Skeletal muscle satellite cell (primary cell): Measurements from ENCODE around the gene SORBS2.

Experiments used
- H3K27me3 ChIP-seq: 2 replicates; pipeline ENCODE4 v1.7.0; 2013; ENCODE audit warnings: low read length; ENCODE audit not compliant: control insufficient read depth, insufficient read depth
- H3K36me3 ChIP-seq: 2 replicates; pipeline ENCODE4 v1.7.0; 2013; ENCODE audit warnings: mild to moderate bottlenecking, control low read depth, low read length; ENCODE audit not compliant: insufficient read depth
- H3K4me1 ChIP-seq: 2 replicates; pipeline ENCODE4 v1.7.0; 2013; ENCODE audit warnings: low read length; ENCODE audit not compliant: control insufficient read depth, insufficient read depth
- H3K4me2 ChIP-seq: 2 replicates; pipeline ENCODE4 v1.7.0; 2013; ENCODE audit warnings: mild to moderate bottlenecking, low read length
- H3K4me3 ChIP-seq: 2 replicates; pipeline ENCODE4 v1.7.0; 2013; ENCODE audit warnings: low read length
- H3K9ac ChIP-seq: 2 replicates; pipeline ENCODE4 v1.7.0; 2013; ENCODE audit warnings: mild to moderate bottlenecking, low read depth, low read length, moderate library complexity
- H3K9me3 ChIP-seq: replicated peaks from 2 replicates; pipeline ENCODE4 v1.7.0; 2013; ENCODE audit warnings: mild to moderate bottlenecking, control low read depth, low read length

Gene SORBS2

GRCh38 chr4:185834088-185834487, 22.1 kb upstream of the SORBS2 start:
- Histone ChIP-seq H3K9me3 (no peaks in the 10 kb centered on the region), H3K36me3 (no peaks in the 10 kb centered on the region), H3K4me1 (peaks cover 12% of the 10 kb centered on the region), H3K9ac (no peak overlapping the region), H3K4me2 (no peak overlapping the region), H3K27me3 (no peaks in the 10 kb centered on the region), H3K4me3 (no peak overlapping the region)

GRCh38 chr4:185833055-185833598, 21.1 kb upstream of the SORBS2 start:
- no peaks in the 10 kb centered on the region for H3K36me3 ChIP-seq
- H3K9me3 ChIP-seq, result no peaks in the 10 kb centered on the region
- no peaks in the 10 kb centered on the region for H3K27me3 ChIP-seq
- no peak overlapping the region for H3K4me3 ChIP-seq
- H3K9ac ChIP-seq, result no peak overlapping the region
- H3K4me2 ChIP-seq, result no peak overlapping the region
- H3K4me1 ChIP-seq, result peaks cover 3% of the 10 kb centered on the region

GRCh38 chr4:185831125-185831815, 19.3 kb upstream of the SORBS2 start:
- Histone ChIP-seq H3K27me3 (no peaks in the 10 kb centered on the region), H3K36me3 (no peaks in the 10 kb centered on the region), H3K4me1 (no peaks in the 10 kb centered on the region), H3K4me2 (no peak overlapping the region), H3K4me3 (no peak overlapping the region), H3K9ac (no peak overlapping the region), H3K9me3 (no peaks in the 10 kb centered on the region)

- no peak overlapping the region for H3K4me2 ChIP-seq
- H3K36me3 ChIP-seq, result no peaks in the 10 kb centered on the region
- no peaks in the 10 kb centered on the region for H3K9me3 ChIP-seq
- no peaks in the 10 kb centered on the region for H3K27me3 ChIP-seq
- H3K9ac ChIP-seq, result no peak overlapping the region
- no peak overlapping the region for H3K4me3 ChIP-seq
- H3K4me1 ChIP-seq, result no peaks in the 10 kb centered on the region
Measured at GRCh38 chr4:185830263-185830994, 18.4 kb upstream of the SORBS2 start.

- H3K9me3 ChIP-seq, result no peaks in the 10 kb centered on the region
Measured at GRCh38 chr4:185826381-185826780, 14.4 kb upstream of the SORBS2 start.

GRCh38 chr4:185825737-185826136, 13.7 kb upstream of the SORBS2 start:
- H3K9me3 ChIP-seq, result no peaks in the 10 kb centered on the region
- no peaks in the 10 kb centered on the region for H3K4me1 ChIP-seq
- H3K4me2 ChIP-seq, result no peak overlapping the region

More at GRCh38 chr4:185826381-185826780, 14.4 kb upstream of the SORBS2 start:
- Histone ChIP-seq H3K4me2 (no peak overlapping the region), H3K4me3 (no peak overlapping the region), H3K27me3 (no peaks in the 10 kb centered on the region), H3K36me3 (no peaks in the 10 kb centered on the region), H3K4me1 (no peaks in the 10 kb centered on the region), H3K9ac (no peak overlapping the region)

GRCh38 chr4:185822791-185823190, 10.8 kb upstream of the SORBS2 start:
- Histone ChIP-seq H3K36me3 (no peaks in the 10 kb centered on the region), H3K9ac (no peak overlapping the region), H3K27me3 (no peaks in the 10 kb centered on the region), H3K9me3 (no peaks in the 10 kb centered on the region), H3K4me2 (no peak overlapping the region), H3K4me1 (no peaks in the 10 kb centered on the region), H3K4me3 (no peak overlapping the region)

More at GRCh38 chr4:185825737-185826136, 13.7 kb upstream of the SORBS2 start:
- Histone ChIP-seq H3K4me3 (no peak overlapping the region), H3K27me3 (no peaks in the 10 kb centered on the region), H3K9ac (no peak overlapping the region), H3K36me3 (no peaks in the 10 kb centered on the region)

- no peaks in the 10 kb centered on the region for H3K27me3 ChIP-seq
- no peak overlapping the region for H3K4me3 ChIP-seq
- no peaks in the 10 kb centered on the region for H3K4me1 ChIP-seq
- H3K4me2 ChIP-seq, result no peak overlapping the region
- no peaks in the 10 kb centered on the region for H3K36me3 ChIP-seq
- no peak overlapping the region for H3K9ac ChIP-seq
- no peaks in the 10 kb centered on the region for H3K9me3 ChIP-seq
Measured at GRCh38 chr4:185821029-185821419, 9.0 kb upstream of the SORBS2 start.

GRCh38 chr4:185820146-185821028, 8.4 kb upstream of the SORBS2 start:
- H3K4me1 ChIP-seq, result no peaks in the 10 kb centered on the region
- no peak overlapping the region for H3K9ac ChIP-seq
- no peak overlapping the region for H3K4me2 ChIP-seq
- no peaks in the 10 kb centered on the region for H3K36me3 ChIP-seq
- no peaks in the 10 kb centered on the region for H3K27me3 ChIP-seq
- H3K9me3 ChIP-seq, result no peaks in the 10 kb centered on the region
- no peak overlapping the region for H3K4me3 ChIP-seq

GRCh38 chr4:185819144-185819543, 7.2 kb upstream of the SORBS2 start:
- no peak overlapping the region for H3K4me3 ChIP-seq
- H3K9me3 ChIP-seq, result no peaks in the 10 kb centered on the region
- no peaks in the 10 kb centered on the region for H3K36me3 ChIP-seq
- H3K4me2 ChIP-seq, result no peak overlapping the region
- H3K4me1 ChIP-seq, result no peaks in the 10 kb centered on the region
- H3K9ac ChIP-seq, result no peak overlapping the region
- H3K27me3 ChIP-seq, result no peaks in the 10 kb centered on the region

GRCh38 chr4:185817403-185817818, 5.4 kb upstream of the SORBS2 start:
- H3K9ac ChIP-seq, result no peak overlapping the region
- no peak overlapping the region for H3K4me2 ChIP-seq
- H3K27me3 ChIP-seq, result no peaks in the 10 kb centered on the region
- H3K9me3 ChIP-seq, result no peaks in the 10 kb centered on the region
- no peak overlapping the region for H3K4me3 ChIP-seq
- no peaks in the 10 kb centered on the region for H3K36me3 ChIP-seq
- H3K4me1 ChIP-seq, result no peaks in the 10 kb centered on the region
